ENCODE results near the gene DES. TPM values are rescaled to one million over a fixed set of nuclear protein-coding genes. Genes with fewer than 3 reads are reported as not detected.

Gene DES
- total RNA-seq, 1 donor from 2014 or later: not detected

DNA sequence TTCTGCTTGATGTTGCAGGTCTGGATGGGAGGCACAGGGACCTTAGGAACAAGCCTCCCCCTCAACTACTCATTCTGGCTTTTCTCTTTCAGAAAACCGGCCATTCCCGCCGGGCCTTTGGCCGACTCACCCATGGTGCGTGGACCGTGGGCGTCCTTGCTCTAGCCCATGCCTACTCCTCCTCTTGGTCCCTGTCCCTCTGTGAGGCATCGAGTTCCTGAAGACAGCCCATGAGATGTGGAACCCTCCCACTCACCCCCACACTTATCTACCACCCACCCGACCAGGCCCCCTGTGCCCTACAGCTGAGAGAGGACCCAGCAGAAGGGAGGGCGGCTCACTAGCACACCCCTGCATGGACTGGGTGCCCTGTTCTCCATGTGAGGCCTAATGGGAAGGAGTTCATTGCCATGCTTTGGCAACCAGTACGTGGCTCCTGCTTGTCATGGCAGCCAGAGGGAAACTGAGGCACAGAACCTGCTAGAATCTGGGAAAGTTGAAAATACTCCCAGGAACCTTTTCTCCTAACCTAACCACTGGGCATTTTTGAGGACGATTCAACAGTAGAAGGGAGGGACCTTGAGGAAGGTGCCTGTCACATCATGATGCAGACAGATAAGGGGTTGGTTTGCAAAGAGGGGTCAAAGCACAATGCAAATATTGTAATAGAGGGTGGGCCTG is 25.0 kb downstream of the DES start:
- peak overlapping the region; percentile 94 for H3K4me2 ChIP-seq
- Mint-ChIP-seq H3K9me3 (no peaks in the 10 kb centered on the region), H3K4me1 (peaks cover 53% of the 10 kb centered on the region), H3K4me3 (peak overlapping the region; percentile 85), H3K27me3 (ENCODE audit: insufficient read depth, low read depth) (peaks cover 10% of the 10 kb centered on the region), H3K27ac (peak overlapping the region; percentile 33), H3K36me3 (no peaks in the 10 kb centered on the region)
- H3K4me1 ChIP-seq: peaks cover 15% of the 10 kb centered on the region
- H3F3A ChIP-seq (ENCODE audit: low read depth): peaks cover 3% of the 10 kb centered on the region
- no peak overlapping the region for H2AFZ ChIP-seq (replicated peaks)
- TF ChIP-seq EZH2phosphoT487 (IDR thresholded peaks at IDR 0.05) (no peak), EZH2 (IDR thresholded peaks at IDR 0.05) (no peak)
- TF ChIP-seq, protein P1, sequence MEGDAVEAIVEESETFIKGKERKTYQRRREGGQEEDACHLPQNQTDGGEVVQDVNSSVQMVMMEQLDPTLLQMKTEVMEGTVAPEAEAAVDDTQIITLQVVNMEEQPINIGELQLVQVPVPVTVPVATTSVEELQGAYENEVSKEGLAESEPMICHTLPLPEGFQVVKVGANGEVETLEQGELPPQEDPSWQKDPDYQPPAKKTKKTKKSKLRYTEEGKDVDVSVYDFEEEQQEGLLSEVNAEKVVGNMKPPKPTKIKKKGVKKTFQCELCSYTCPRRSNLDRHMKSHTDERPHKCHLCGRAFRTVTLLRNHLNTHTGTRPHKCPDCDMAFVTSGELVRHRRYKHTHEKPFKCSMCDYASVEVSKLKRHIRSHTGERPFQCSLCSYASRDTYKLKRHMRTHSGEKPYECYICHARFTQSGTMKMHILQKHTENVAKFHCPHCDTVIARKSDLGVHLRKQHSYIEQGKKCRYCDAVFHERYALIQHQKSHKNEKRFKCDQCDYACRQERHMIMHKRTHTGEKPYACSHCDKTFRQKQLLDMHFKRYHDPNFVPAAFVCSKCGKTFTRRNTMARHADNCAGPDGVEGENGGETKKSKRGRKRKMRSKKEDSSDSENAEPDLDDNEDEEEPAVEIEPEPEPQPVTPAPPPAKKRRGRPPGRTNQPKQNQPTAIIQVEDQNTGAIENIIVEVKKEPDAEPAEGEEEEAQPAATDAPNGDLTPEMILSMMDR (IDR thresholded peaks at IDR 0.05): no peak
- H3K27me3 ChIP-seq: peaks cover 79% of the 10 kb centered on the region
- no peaks in the 10 kb centered on the region for H3K9me3 ChIP-seq (ENCODE audit: low read depth)
- no peaks in the 10 kb centered on the region for H3K36me3 ChIP-seq
- H3K4me3 ChIP-seq: peak overlapping the region; percentile 79
- H4K20me1 ChIP-seq (ENCODE audit: low read depth): no peaks in the 10 kb centered on the region
- H3K9ac ChIP-seq: no peak overlapping the region
- DNase-seq (ENCODE audit: low spot score): no peak
- H3K27ac ChIP-seq: no peak overlapping the region
- H3K79me2 ChIP-seq (ENCODE audit: low read depth): no peaks in the 10 kb centered on the region

DNA sequence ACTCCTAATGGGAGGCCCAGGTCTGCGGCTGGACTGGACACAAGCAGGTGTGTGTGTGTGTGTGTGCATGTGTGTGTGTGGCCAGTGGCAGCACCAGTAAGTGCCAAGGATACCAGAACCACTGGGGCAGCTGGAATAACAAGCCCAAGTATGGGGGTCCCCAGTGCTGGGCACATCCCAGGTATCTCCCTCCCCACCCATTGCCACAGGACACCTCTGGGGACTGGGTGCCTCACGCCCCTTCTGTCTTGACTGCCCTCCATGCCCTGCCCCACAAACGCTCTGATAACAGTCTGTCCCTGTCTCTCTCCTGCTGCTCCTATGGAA is 25.5 kb downstream of the DES start:
- DNase-seq (ENCODE audit: low spot score): no peak
- peaks cover 10% of the 10 kb centered on the region for H3K27me3 Mint-ChIP-seq (ENCODE audit: insufficient read depth, low read depth)
- H3K9me3 ChIP-seq (ENCODE audit: low read depth): no peaks in the 10 kb centered on the region
- H3K27me3 ChIP-seq: peaks cover 79% of the 10 kb centered on the region
- H3K27ac ChIP-seq: no peak overlapping the region
- no peaks in the 10 kb centered on the region for H3K9me3 Mint-ChIP-seq
- peaks cover 15% of the 10 kb centered on the region for H3K4me1 ChIP-seq
- no peak overlapping the region for H3K9ac ChIP-seq
- H2AFZ ChIP-seq (replicated peaks): no peak overlapping the region
- H3F3A ChIP-seq (ENCODE audit: low read depth): peaks cover 3% of the 10 kb centered on the region
- peak overlapping the region; percentile 33 for H3K27ac Mint-ChIP-seq
- H3K4me2 ChIP-seq: no peak overlapping the region
- TF ChIP-seq, protein P1 (IDR thresholded peaks at IDR 0.05): no peak
- TF ChIP-seq EZH2phosphoT487 (IDR thresholded peaks at IDR 0.05) (no peak), EZH2 (IDR thresholded peaks at IDR 0.05) (no peak)
- H3K4me3 ChIP-seq: no peak overlapping the region
- peak overlapping the region; percentile 85 for H3K4me3 Mint-ChIP-seq
- no peaks in the 10 kb centered on the region for H4K20me1 ChIP-seq (ENCODE audit: low read depth)
- H3K4me1 Mint-ChIP-seq: peaks cover 53% of the 10 kb centered on the region
- H3K36me3 ChIP-seq: no peaks in the 10 kb centered on the region
- no peaks in the 10 kb centered on the region for H3K36me3 Mint-ChIP-seq
- H3K79me2 ChIP-seq (ENCODE audit: low read depth): no peaks in the 10 kb centered on the region

DNA sequence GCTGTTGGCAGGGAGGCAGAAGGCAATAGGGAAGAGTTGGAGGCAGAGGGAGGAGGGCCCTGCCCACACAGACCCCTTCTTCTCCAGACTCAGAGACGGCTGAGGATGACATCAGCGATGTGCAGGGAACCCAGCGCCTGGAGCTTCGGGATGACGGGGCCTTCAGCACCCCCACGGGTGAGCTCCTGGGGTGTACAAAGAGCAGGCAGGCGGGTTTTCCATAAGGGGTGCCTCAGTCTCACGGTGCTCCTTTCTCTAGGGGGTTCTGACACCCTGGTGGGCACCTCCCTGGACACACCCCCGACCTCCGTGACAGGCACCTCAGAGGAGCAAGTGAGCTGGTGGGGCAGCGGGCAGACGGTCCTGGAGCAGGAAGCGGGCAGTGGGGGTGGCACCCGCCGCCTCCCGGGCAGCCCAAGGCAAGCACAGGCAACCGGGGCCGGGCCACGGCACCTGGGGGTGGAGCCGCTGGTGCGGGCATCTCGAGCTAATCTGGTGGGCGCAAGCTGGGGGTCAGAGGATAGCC is 26.5 kb downstream of the DES start:
- H3K27me3 ChIP-seq: peaks cover 75% of the 10 kb centered on the region
- no peak overlapping the region for H3K9ac ChIP-seq

More for the DNA sequence above, 26.5 kb downstream of the DES start:
- H3F3A ChIP-seq (ENCODE audit: low read depth): peaks cover 3% of the 10 kb centered on the region
- no peak overlapping the region for H3K4me2 ChIP-seq
- peaks cover 19% of the 10 kb centered on the region for H3K4me1 ChIP-seq
- H3K9me3 Mint-ChIP-seq: no peaks in the 10 kb centered on the region
- H3K4me1 Mint-ChIP-seq: peaks cover 53% of the 10 kb centered on the region
- no peak overlapping the region for H3K4me3 Mint-ChIP-seq
- no peaks in the 10 kb centered on the region for H3K36me3 Mint-ChIP-seq
- no peak overlapping the region for H2AFZ ChIP-seq (replicated peaks)
- peaks cover 10% of the 10 kb centered on the region for H3K27me3 Mint-ChIP-seq (ENCODE audit: insufficient read depth, low read depth)
- H3K27ac ChIP-seq: no peak overlapping the region
- no peaks in the 10 kb centered on the region for H3K9me3 ChIP-seq (ENCODE audit: low read depth)
- H3K4me3 ChIP-seq: no peak overlapping the region
- H3K79me2 ChIP-seq (ENCODE audit: low read depth): no peaks in the 10 kb centered on the region
- H3K27ac Mint-ChIP-seq: no peak overlapping the region
- H4K20me1 ChIP-seq (ENCODE audit: low read depth): no peaks in the 10 kb centered on the region
- TF ChIP-seq EZH2phosphoT487 (IDR thresholded peaks at IDR 0.05) (no peak), EZH2 (IDR thresholded peaks at IDR 0.05) (no peak)
- TF ChIP-seq, protein P1 (IDR thresholded peaks at IDR 0.05): no peak
- no peaks in the 10 kb centered on the region for H3K36me3 ChIP-seq
- no peak for DNase-seq (ENCODE audit: low spot score)
